Ovary (tissue), 3 donors: ENCODE results near the gene CDKAL1.
"Not testable (repeated sequence)": the region's sequence is repeated elsewhere in the genome, so short reads cannot be mapped to it uniquely, and the experiment has no call there.

Experiments used
- EP300 ChIP-seq: sonication (generic); formaldehyde crosslinking; IDR thresholded peaks from one replicate; pipeline ENCODE4 v1.6.1; 2017; ENCODE audit warnings: antibody characterized with exemption
- TF ChIP-seq, protein P1 (sequence below), 3 donors: fragments of 450-650 bp in 2 of 3; fragments of 200-600 bp in 1 of 3; IDR thresholded peaks; one replicate each; pipeline versions ENCODE4 v1.5.1 to v1.8.0; 2016 to 2022; ENCODE audit warnings: antibody characterized with exemption in 3 of 3, mild to moderate bottlenecking in 1 of 3
- donor health status: DM: no; HTN: no; CAD: no.

DNA sequence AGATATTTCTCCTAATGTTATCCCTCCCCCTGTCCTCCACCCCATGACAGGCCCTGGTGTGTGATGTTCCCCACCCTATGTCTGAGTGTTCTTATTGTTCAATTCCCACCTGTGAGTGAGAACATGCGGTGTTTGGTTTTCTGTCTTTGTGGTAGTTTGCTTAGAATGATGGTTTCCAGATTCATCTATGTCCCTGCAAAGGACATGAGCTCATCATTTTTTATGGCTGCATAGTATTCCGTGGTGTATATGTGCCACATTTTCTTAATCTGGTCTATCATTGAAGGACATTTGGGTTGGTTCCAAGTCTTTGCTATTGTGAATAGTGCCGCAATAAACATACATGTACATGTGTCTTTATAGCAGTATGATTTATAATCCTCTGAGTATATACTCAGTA lies 83.3 kb downstream of the CDKAL1 start:
- TF ChIP-seq, protein P1, sequence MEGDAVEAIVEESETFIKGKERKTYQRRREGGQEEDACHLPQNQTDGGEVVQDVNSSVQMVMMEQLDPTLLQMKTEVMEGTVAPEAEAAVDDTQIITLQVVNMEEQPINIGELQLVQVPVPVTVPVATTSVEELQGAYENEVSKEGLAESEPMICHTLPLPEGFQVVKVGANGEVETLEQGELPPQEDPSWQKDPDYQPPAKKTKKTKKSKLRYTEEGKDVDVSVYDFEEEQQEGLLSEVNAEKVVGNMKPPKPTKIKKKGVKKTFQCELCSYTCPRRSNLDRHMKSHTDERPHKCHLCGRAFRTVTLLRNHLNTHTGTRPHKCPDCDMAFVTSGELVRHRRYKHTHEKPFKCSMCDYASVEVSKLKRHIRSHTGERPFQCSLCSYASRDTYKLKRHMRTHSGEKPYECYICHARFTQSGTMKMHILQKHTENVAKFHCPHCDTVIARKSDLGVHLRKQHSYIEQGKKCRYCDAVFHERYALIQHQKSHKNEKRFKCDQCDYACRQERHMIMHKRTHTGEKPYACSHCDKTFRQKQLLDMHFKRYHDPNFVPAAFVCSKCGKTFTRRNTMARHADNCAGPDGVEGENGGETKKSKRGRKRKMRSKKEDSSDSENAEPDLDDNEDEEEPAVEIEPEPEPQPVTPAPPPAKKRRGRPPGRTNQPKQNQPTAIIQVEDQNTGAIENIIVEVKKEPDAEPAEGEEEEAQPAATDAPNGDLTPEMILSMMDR (IDR thresholded peaks at IDR 0.05), result not testable (repeated sequence)
- not testable (repeated sequence) for TF ChIP-seq EP300
